A204.1 (cell line): ENCODE results near the gene ARHGDIG.
"Not testable (repeated sequence)": the region's sequence is repeated elsewhere in the genome, so short reads cannot be mapped to it uniquely, and the experiment has no call there.

Source experiments
- FAIRE-seq: peaks from 2 replicates; lab custom pipeline; 2012; peaks lifted over from hg19 to GRCh38; lab: Jason Lieb, UNC

The ARHGDIG gene

GRCh38 chr16:280552-280951 lies at the start of gene ARHGDIG:
TSS of gene ARHGDIG (plus strand) at chr16:280591. CDS start at chr16:280681, 90 bp downstream.
- no peak for FAIRE-seq

- FAIRE-seq = no peak
These were observed 49.4 kb upstream of the ARHGDIG start for GRCh38 chr16:230949-231348.

DNA sequence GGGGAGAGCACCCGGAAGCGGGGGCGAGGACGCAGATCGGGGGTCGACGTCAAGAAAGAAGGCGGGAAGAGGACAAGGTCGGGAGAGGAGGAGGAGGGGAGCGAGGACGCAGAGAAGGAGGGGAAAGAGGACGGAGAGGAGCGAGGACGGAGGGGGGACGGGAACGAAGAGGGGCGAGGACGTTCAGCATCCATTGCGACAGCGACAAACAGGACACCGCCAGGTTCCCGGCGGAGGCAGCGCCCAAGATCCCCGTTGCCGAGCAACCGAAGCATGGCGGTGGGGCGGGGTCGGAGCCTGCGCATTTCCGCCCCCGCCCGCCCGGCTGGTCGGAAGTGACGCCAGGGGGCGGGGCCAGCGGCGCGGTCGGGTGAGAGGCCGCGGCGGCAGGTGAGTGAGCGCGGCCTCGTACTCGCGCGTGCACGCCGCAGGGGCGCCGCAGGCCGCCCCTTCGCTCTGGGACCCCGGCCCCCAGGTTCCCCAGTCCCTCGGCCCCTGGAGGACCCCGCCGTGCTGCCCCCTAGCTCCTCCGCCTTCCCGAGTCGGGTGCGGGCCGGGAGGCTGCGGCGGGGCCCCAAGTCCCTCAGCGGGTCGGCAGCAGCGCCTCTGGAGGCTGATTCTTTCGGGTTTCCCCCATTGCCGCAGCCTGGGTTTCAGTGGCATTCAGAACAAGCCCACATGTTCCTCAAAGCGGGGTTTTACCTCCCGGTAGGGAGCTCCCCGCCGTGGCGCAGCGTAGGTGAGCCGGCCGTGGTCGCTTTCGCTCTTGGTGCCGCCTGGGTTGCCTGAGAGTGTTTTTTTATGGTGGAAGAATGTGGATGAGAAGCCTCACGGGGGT lies 45.7 kb upstream of the ARHGDIG start, which contains the start of gene FAM234A:
TSS of gene FAM234A (plus strand) at position 354 of the 838 bp plus-strand sequence. CDS start 19,593 bp downstream, outside the sequence.
- FAIRE-seq = no peak

- no peak for FAIRE-seq
These were observed 40.5 kb upstream of the ARHGDIG start for GRCh38 chr16:239948-240277.

GRCh38 chr16:240559-240958 lies 39.8 kb upstream of the ARHGDIG start:
- no peak for FAIRE-seq

DNA sequence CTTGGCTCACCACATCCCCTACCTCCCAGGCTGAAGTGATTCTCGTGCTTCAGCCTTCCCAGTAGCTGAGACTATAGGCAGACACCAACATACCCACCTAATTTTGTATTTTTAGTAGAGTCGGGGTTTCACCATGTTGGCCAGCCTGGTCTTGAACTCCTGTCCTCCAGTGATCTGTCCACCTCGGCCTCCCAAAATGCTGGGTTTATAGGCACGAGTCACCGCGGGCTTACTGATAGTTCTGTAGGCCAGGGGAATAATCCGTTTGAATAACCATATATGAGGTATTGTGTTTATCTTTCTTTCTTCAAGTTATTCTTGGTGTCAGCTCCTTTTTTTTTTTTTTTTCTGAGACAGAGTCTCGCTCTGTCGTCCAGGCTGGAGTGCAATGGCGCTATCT lies 38.1 kb upstream of the ARHGDIG start:
- no peak for FAIRE-seq

- no peak for FAIRE-seq
These were observed 37.0 kb upstream of the ARHGDIG start for GRCh38 chr16:243348-243747.

DNA sequence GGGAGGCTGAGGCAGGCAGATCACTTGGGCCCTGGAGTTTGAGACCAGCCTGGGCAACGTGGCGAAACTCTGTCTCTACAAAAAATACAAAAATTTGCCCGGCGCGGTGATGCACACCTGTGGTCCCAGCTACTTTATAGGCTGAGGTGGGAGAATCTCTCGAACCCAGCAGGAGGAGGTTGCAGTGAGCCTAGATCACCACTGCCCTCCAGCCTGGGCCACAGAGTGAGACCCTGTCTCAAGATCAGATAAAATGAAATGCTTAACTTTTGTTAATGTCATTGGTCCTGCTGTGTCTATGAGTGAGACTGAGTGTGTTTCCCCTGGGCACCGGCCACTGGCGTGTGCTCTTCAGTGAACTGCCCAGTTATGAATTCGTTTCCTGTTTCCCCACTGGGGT lies 35.3 kb upstream of the ARHGDIG start:
- FAIRE-seq = no peak

DNA sequence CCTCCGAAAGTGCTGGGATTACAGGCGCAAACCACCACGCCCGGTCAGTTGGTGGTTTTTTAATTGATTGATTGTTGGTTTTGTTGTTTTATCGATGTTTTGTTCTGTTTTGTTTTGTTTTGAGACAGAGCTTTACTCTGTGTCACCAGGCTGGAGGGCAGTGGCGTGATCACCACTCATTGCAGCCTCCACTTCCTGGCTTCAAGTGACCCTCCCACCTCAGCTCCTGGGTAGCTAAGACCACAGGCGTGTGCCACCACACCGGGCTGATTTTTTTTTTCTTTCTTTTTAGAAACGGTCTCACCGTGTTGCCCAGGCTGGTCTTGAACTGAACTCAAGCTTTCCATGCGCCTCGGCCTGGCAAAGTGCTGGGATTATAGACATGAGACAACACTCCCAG lies 33.4 kb upstream of the ARHGDIG start:
- FAIRE-seq = no peak

DNA sequence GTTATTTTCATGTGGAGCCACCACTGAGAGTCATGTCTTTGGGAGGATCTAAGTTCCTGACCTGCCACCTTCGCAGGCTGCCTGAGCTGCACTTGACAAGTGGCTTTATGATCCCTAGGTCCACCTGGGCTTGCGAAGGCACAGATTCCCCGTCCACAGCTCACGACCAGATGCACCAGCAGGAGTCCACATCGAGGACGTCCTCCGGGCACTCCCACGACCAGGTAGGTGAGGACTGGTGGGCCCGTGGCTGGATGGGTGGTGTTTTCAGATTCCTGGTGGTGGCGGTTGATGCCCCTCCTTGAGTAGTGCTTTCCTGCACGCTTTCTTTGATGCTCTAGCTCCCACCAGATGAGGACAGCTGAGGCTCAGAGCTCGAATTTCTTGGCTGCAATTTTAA lies 31.0 kb upstream of the ARHGDIG start:
- no peak for FAIRE-seq

GRCh38 chr16:252366-253337 lies 27.7 kb upstream of the ARHGDIG start:
- no peak for FAIRE-seq

DNA sequence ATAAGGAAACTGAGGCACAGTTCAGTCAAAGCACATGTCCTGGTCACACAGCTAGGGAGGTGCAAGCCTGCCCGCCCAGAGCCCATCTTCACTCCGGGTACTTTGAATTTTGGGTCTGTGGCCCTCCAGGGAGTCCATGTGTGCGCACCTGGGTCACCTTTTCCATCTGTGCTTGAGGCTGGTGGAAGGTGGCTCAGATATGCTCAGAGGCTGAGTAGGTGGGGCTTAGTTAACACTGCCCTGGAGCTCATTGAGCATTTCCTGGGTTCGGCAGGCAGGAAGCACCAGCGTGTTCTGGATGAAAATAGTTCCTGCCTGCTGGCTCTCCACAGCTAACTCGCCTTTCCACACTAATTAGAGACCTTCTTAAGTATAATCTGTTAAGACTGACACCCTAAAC lies 26.6 kb upstream of the ARHGDIG start:
- FAIRE-seq = no peak

DNA sequence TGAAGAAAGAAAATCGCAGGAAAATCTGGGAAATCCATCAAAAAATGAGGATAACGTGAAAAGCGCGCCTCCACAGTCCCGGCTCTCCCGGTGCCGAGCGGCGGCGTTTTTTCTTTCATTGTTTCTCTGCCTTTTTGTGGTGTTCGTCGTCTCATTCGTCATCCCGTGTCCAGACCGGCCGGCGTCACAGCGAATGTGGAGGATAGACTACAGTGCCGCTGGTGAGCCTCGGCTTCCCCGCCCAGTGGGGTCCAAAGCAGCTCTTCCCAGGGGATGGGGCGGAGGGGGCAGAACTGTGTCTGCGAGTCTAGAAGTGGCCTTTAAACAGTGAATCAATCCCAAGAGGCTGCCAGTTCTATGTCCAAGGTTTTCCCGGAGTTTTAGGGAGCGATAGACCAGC lies 25.9 kb upstream of the ARHGDIG start:
- FAIRE-seq = no peak

- FAIRE-seq = no peak
These were observed 25.2 kb upstream of the ARHGDIG start for GRCh38 chr16:255183-255582.

- FAIRE-seq = not testable (repeated sequence)
These were observed 22.3 kb upstream of the ARHGDIG start for GRCh38 chr16:258091-258490.

DNA sequence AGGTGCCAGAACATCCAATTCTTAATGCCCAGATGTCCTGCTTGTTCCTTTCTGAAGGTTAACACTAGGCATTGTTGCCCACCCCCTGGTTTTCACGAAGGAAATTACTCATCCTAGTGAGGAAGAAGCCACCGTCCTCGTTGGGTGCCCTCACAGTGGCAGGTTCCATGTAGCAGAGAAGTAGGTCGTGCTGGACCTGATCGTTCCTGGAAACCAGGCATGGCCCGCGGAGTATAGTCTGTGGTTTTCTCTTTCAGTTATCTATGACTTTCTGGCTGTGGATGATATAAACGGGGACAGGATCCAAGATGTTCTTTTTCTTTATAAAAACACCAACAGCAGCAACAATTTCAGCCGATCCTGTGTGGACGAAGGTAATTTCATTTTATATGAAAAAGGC lies 21.2 kb upstream of the ARHGDIG start:
- no peak for FAIRE-seq

DNA sequence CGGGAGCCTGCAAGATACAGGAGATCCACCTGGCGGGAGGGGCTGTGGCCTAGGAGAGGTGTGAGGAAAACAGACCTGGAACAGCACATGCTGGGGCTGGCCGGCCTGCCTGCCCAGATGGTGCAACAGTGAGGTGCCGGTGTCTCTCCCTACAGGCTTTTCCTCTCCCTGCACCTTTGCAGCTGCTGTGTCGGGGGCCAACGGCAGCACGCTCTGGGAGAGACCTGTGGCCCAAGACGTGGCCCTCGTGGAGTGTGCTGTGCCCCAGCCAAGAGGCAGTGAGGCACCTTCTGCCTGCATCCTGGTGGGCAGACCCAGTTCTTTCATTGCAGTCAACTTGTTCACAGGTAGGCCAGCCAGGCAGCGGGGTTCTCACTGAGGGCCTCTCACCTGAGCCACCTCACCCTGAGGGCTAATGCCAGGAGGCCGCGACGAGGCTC lies 20.6 kb upstream of the ARHGDIG start:
- FAIRE-seq = no peak

DNA sequence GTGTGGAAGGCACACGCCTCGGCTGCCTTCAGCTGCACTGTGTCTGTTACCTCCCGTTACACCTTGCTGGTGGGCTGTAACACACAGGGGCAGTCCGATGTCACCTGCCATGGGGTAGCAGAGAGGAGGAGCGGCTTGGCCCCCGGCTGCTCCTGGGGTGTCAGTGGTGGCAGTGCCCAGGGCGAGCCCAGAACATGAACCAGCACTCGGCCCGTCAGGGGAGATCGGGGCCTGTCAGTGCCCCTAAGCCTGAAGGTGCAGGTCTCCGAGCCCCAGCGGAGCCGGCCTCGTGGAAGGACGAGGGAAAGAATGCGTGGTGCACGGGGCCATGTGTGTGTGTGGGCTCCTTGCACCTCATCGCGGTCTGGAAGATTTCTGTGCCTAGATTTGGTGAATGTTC lies 20.1 kb upstream of the ARHGDIG start:
- FAIRE-seq = no peak

DNA sequence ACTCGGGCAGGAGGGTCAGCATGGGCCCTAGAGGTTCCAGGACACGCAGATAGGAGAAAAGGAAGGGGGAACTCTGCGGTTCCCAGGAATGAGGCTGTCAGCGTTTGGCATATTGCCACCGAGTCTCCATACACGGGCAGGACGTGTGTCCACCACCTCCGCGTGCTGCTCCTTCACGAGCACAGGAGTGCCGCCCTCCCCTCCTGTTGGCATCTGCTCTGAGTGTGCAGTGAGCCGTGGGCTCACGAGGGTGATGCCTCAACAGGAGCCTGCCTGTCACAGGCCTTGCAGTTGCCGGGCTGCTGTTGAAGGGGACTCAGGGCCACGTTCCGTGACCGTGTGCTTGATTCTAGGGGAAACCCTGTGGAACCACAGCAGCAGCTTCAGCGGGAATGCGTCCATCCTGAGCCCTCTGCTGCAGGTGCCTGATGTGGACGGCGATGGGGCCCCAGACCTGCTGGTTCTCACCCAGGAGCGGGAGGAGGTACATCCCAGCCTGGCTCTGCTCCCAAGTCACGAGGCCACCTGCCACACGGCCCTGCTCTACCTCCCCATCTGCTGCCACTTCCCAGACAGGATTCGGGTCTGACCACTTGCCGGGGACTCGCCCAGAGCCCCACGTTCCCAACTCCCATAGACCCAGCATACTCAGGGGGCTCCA lies 19.2 kb upstream of the ARHGDIG start:
- no peak for FAIRE-seq

DNA sequence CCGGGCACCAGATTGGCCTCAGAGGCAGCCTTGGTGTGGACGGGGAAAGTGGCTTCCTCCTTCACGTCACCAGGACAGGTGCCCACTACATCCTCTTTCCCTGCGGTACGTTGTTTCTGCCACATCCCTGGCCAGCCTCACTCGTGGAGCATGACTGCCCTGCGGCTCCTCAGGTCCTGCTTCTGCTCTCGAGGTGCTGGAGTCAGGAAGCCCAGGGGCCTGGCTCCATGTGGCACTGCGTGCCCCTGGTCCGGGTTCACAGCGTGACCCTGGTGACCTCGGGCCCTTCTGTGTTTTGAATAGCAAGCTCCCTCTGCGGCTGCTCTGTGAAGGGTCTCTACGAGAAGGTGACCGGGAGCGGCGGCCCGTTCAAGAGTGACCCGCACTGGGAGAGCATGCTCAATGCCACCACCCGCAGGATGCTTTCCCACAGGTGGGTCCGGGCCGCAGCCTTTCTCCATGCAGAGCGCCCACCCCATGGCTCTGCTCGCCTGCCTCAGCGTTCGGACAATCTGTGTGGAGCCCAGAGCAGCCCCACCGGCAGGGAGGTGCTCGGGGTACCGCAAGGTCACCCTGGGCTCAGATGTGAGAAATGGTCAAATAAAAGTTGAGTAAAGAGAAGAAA lies 18.2 kb upstream of the ARHGDIG start:
- no peak for FAIRE-seq

DNA sequence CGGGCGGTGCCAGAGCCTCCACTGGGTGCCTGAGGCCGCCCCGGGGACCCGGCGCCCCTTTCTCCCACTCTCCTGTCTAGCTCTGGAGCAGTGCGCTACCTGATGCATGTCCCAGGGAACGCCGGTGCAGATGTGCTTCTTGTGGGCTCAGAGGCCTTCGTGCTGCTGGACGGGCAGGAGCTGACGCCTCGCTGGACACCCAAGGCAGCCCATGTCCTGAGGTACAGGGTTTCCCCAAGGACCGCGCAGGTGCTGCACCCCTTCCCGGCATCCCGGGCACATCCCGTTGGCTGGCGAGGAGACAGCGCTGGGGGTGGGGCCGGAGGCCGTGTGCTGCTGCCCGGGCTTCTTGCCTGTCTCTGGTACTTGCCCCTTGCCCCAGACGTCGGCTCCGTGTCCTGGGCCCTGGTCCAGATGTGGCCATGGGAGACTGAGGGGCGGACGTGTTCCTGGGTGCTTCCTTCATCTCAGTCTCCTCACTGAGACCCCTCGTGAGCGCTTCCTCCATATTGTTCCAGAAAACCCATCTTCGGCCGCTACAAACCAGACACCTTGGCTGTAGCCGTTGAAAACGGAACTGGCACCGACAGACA lies 17.1 kb upstream of the ARHGDIG start:
- no peak for FAIRE-seq

GRCh38 chr16:263944-264343 lies 16.4 kb upstream of the ARHGDIG start:
- FAIRE-seq = no peak
